ENCODE measurements around the gene CCL17. TPM values are rescaled to one million over a fixed set of nuclear protein-coding genes. Genes with fewer than 3 reads are reported as not detected.

CCL17 gene
- total and polyA plus RNA-seq, 10 of the 15 experiments (the other 5 are each of a cell fraction or from before 2014, with no cell fraction given), result 1.2 to 84.9 (median 34.2) TPM

DNA sequence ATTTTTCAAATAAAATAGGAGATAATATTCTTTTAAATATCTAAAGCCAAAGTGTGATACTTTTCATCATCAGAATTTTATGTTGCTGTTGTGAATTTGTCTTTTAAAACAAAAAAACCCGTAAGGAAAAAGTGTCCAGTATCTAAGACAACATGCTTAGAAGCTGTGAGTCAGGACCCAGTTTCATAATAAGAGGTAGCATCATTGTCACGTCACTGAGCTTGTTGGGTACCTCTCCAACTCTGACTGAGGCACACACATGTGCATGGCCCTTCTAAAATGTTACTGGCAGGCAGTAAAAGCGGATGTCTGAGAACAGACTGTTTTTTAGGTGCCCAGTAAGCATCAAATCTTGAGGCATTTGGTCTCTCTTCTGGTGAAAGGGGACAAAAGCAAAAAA lies 40.1 kb downstream of the CCL17 start:
- H3K4me2 ChIP-seq (ENCODE audit: control insufficient read depth, insufficient read depth), result no peak overlapping the region
- no peak for FAIRE-seq
- RAD21 ChIA-PET (ENCODE audit: unreplicated experiment), result interaction anchor here (0.6 to 0.8 kb wide), 2 partner anchors 26 to 75 kb away, joined by 3 read pairs; no protein-coding TSS in a partner anchor
- no peak overlapping the region for H3K4me3 ChIP-seq
- H4K20me1 ChIP-seq (ENCODE audit: control insufficient read depth, insufficient read depth), result no peaks in the 10 kb centered on the region
- no peak overlapping the region for H3K27ac ChIP-seq (ENCODE audit: control insufficient read depth, insufficient read depth)
- CTCF ChIA-PET, result interaction anchor here (0.9 to 1.2 kb wide), 2 partner anchors 14 to 27 kb away, joined by 3 to 5 read pairs; no protein-coding TSS in a partner anchor
- DNase-seq (ENCODE audit: low read depth, low spot score), result no peak
- H3K9me3 ChIP-seq (replicated peaks; ENCODE audit: control insufficient read depth, insufficient read depth, low read length), result peaks cover 8% of the 10 kb centered on the region; the same call in 2 of the 3 replicates
- H3K27me3 ChIP-seq (replicated peaks in 1 of 2; ENCODE audit: control insufficient read depth in 2 of 2, insufficient read depth in 2 of 2, low read length in 1 of 2), result no peaks in the 10 kb centered on the region
- TF ChIP-seq KLF5 (IDR thresholded peaks at IDR 0.05; ENCODE audit: partially characterized antibody) (no peak), YY1 (IDR thresholded peaks at IDR 0.05; ENCODE audit: low read depth, low read length) (no peak), ZNF622 (IDR thresholded peaks at IDR 0.05) (no peak), BHLHE40 (IDR thresholded peaks at IDR 0.05; ENCODE audit: borderline replicate concordance in 1 of 2, low read depth in 2 of 2, low read length in 1 of 2) (no peak), CTCF (IDR thresholded peaks at IDR 0.05 in 2 of 3, conservative IDR thresholded peaks at IDR 0.05 in 1 of 3; ENCODE audit: control insufficient read depth in 2 of 3, extremely low read depth in 1 of 3, insufficient read depth in 1 of 3, low read depth in 3 of 3, low read length in 3 of 3) (no peak), NR2C2 (IDR thresholded peaks at IDR 0.05; ENCODE audit: borderline replicate concordance, control insufficient read depth, insufficient read length, low read depth) (no peak), MEF2B (IDR thresholded peaks at IDR 0.05; ENCODE audit: partially characterized antibody, poor library complexity, severe bottlenecking) (no peak), SMAD5 (IDR thresholded peaks at IDR 0.05; ENCODE audit: low read depth) (no peak), NFXL1 (IDR thresholded peaks at IDR 0.05; ENCODE audit: borderline replicate concordance) (no peak)
- TF ChIP-seq, protein P1, sequence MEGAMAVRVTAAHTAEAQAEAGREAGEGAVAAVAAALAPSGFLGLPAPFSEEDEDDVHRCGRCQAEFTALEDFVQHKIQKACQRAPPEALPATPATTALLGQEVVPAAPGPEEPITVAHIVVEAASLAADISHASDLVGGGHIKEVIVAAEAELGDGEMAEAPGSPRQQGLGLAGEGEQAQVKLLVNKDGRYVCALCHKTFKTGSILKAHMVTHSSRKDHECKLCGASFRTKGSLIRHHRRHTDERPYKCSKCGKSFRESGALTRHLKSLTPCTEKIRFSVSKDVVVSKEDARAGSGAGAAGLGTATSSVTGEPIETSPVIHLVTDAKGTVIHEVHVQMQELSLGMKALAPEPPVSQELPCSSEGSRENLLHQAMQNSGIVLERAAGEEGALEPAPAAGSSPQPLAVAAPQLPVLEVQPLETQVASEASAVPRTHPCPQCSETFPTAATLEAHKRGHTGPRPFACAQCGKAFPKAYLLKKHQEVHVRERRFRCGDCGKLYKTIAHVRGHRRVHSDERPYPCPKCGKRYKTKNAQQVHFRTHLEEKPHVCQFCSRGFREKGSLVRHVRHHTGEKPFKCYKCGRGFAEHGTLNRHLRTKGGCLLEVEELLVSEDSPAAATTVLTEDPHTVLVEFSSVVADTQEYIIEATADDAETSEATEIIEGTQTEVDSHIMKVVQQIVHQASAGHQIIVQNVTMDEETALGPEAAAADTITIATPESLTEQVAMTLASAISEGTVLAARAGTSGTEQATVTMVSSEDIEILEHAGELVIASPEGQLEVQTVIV (IDR thresholded peaks at IDR 0.05; ENCODE audit: borderline replicate concordance, partially characterized antibody), result no peak
- TF ChIP-seq, protein P2, sequence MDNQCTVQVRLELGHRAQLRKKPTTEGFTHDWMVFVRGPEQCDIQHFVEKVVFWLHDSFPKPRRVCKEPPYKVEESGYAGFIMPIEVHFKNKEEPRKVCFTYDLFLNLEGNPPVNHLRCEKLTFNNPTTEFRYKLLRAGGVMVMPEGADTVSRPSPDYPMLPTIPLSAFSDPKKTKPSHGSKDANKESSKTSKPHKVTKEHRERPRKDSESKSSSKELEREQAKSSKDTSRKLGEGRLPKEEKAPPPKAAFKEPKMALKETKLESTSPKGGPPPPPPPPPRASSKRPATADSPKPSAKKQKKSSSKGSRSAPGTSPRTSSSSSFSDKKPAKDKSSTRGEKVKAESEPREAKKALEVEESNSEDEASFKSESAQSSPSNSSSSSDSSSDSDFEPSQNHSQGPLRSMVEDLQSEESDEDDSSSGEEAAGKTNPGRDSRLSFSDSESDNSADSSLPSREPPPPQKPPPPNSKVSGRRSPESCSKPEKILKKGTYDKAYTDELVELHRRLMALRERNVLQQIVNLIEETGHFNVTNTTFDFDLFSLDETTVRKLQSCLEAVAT (IDR thresholded peaks at IDR 0.05), result no peak
- TF ChIP-seq, protein P3, sequence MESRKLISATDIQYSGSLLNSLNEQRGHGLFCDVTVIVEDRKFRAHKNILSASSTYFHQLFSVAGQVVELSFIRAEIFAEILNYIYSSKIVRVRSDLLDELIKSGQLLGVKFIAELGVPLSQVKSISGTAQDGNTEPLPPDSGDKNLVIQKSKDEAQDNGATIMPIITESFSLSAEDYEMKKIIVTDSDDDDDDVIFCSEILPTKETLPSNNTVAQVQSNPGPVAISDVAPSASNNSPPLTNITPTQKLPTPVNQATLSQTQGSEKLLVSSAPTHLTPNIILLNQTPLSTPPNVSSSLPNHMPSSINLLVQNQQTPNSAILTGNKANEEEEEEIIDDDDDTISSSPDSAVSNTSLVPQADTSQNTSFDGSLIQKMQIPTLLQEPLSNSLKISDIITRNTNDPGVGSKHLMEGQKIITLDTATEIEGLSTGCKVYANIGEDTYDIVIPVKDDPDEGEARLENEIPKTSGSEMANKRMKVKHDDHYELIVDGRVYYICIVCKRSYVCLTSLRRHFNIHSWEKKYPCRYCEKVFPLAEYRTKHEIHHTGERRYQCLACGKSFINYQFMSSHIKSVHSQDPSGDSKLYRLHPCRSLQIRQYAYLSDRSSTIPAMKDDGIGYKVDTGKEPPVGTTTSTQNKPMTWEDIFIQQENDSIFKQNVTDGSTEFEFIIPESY (IDR thresholded peaks at IDR 0.05), result no peak
- 62% methylated on average over 3 of the region's 3 CpGs for WGBS (ENCODE audit: insufficient coverage, insufficient replicate concordance, low lambda C conversion rate, missing lambda C conversion rate)
- intact Hi-C loops (cut with micrococcal nuclease; ENCODE audit: unreplicated experiment) (loop anchor here (10.0 kb wide), 1 partner anchor 680 kb away; the partner anchor contains the start of gene CFAP20), in situ Hi-C loops (cut with MboI) (no loop called here)
- peaks cover 40% of the 10 kb centered on the region for H3K79me2 ChIP-seq (ENCODE audit: control insufficient read depth, insufficient read depth, low read length)
- H3K9ac ChIP-seq (ENCODE audit: control insufficient read depth, insufficient read depth, low read length), result no peak overlapping the region
- no peak for ATAC-seq
- no peak overlapping the region for H2AFZ ChIP-seq (ENCODE audit: control insufficient read depth, low read depth, low read length)
- SMC1A ChIA-PET (ENCODE audit: uncharacterized antibody, unreplicated experiment), result interaction anchor here (1.2 to 1.6 kb wide), 2 partner anchors 9 to 28 kb away, joined by 3 read pairs; no protein-coding TSS in a partner anchor
- no TSS peak for BruUV-seq (replicated peaks)
- peaks cover 6% of the 10 kb centered on the region; the same call in 1 of the 2 replicates for H3K4me1 ChIP-seq (ENCODE audit: control insufficient read depth, insufficient read depth, low read length)
- peaks cover 2 to 7% of the 10 kb centered on the region in 2 experiments; a peak in 2 of 4 replicates for H3K36me3 ChIP-seq (ENCODE audit: control insufficient read depth in 2 of 2, insufficient read depth in 2 of 2, low read length in 1 of 2)
- POLR2A ChIA-PET, result interaction anchor here (0.5 to 1.1 kb wide), 2 partner anchors 9 to 237 kb away, joined by 3 to 4 read pairs; no protein-coding TSS in a partner anchor
